ENCODE data around the gene PLG.
"Not testable (repeated sequence)": the region's sequence is repeated elsewhere in the genome, so short reads cannot be mapped to it uniquely, and the experiment has no call there.

Gene PLG

GRCh38 chr6:160690458-160690857 is 11.6 kb upstream of the PLG start:
- Mint-ChIP-seq H3K27ac (no peak overlapping the region), H3K36me3 (no peaks in the 10 kb centered on the region), H3K9me3 (ENCODE audit: low read depth) (no peaks in the 10 kb centered on the region), H3K4me1 (ENCODE audit: low read depth) (no peaks in the 10 kb centered on the region), H3K27me3 (peaks cover 7% of the 10 kb centered on the region), H3K4me3 (no peak overlapping the region)

- Mint-ChIP-seq H3K4me3 (no peak overlapping the region), H3K9me3 (ENCODE audit: low read depth) (no peaks in the 10 kb centered on the region), H3K27ac (no peak overlapping the region), H3K36me3 (no peaks in the 10 kb centered on the region), H3K27me3 (peaks cover 8% of the 10 kb centered on the region), H3K4me1 (ENCODE audit: low read depth) (no peaks in the 10 kb centered on the region)
Measured at GRCh38 chr6:160691617-160692016, 10.4 kb upstream of the PLG start.

DNA sequence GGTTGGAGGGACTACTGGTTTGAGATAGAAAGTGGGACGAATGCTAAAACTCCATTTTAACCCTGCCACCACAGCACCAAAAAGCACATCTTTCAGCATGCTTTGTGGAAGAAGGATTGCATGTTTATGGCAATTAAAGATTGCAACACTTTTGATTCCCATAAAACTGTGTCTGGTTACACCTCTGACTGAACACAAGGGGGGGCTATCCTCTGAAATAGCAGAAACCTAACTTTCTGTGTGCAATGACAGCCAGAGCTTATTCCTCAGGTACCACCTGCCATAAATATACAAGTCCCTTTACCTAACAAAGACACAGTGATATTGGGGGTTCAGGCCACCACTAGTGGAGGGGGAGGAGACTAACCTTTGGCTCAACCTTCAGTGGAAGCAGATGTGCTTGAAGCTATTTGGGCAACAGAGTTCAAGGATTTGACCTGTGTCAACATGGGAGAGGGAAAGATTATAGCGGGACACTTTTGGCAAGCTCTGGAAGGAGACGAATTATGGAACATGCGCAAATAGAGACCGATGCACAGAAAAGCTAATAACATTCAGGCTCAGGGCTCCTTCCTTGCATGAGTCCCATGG is 9.6 kb upstream of the PLG start:
- no peak overlapping the region for H3K27ac Mint-ChIP-seq
- no peak overlapping the region for H3K4me3 Mint-ChIP-seq
- no peaks in the 10 kb centered on the region for H3K36me3 Mint-ChIP-seq

DNA sequence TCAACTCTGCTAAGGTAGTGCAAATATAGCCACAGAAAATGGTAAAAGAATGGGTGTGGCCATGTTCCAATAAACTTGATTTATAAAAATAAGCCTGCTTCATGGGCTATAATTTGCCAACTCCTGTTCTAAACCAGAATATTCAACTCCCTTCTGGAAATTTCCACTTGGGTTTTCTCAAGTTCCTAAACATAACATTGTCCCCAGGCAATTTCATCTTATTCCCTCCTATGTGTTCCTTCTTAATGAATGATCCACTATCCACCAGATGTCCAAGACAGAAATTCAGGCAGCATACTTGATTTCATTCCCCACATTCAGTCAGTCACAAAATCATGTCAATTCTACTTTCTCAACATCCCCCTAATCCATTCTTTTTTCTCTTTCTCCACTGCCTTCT is 7.0 kb upstream of the PLG start:
- H3K4me1 Mint-ChIP-seq (ENCODE audit: low read depth); H3K27me3 Mint-ChIP-seq; H3K4me3 Mint-ChIP-seq; H3K36me3 Mint-ChIP-seq; H3K9me3 Mint-ChIP-seq (ENCODE audit: low read depth); H3K27ac Mint-ChIP-seq: not testable (repeated sequence)

More for the DNA sequence above, 9.6 kb upstream of the PLG start:
- Mint-ChIP-seq H3K9me3 (ENCODE audit: low read depth) (no peaks in the 10 kb centered on the region), H3K4me1 (ENCODE audit: low read depth) (no peaks in the 10 kb centered on the region), H3K27me3 (peaks cover 4% of the 10 kb centered on the region)

DNA sequence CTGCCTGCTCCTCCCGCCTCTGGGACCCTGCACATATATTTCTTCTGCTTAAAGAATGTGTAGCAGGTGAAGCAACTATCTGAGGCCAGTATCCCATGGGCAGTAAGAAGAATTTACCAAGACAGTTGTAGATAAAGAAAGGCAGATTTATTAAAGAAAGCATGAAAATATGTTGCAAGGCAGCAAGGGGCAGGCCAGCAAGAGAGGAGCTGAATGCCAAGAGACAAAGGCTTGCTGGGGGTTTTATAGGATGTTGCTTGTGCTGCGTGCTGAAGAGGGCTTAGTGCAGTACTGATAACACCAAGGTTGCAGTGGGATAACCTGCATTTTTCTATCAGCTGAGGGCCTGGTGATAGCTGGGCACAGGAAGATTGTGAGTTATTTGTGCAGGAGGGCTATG is 6.4 kb upstream of the PLG start:
- H3K36me3 Mint-ChIP-seq, H3K4me3 Mint-ChIP-seq: not testable (repeated sequence)

GRCh38 chr6:160696884-160697283 is 5.2 kb upstream of the PLG start:
- H3K27ac Mint-ChIP-seq; H3K9me3 Mint-ChIP-seq (ENCODE audit: low read depth); H3K4me1 Mint-ChIP-seq (ENCODE audit: low read depth): not testable (repeated sequence)

More for the DNA sequence above, 6.4 kb upstream of the PLG start:
- not testable (repeated sequence) for H3K27ac Mint-ChIP-seq; H3K4me1 Mint-ChIP-seq (ENCODE audit: low read depth); H3K27me3 Mint-ChIP-seq; H3K9me3 Mint-ChIP-seq (ENCODE audit: low read depth)

GRCh38 chr6:160697826-160698225 is 4.2 kb upstream of the PLG start:
- no peaks in the 10 kb centered on the region for H3K9me3 Mint-ChIP-seq (ENCODE audit: low read depth)
- H3K27me3 Mint-ChIP-seq, result peaks cover 3% of the 10 kb centered on the region
- H3K36me3 Mint-ChIP-seq, result no peaks in the 10 kb centered on the region

More at GRCh38 chr6:160696884-160697283, 5.2 kb upstream of the PLG start:
- not testable (repeated sequence) for H3K36me3 Mint-ChIP-seq, H3K4me3 Mint-ChIP-seq, H3K27me3 Mint-ChIP-seq

DNA sequence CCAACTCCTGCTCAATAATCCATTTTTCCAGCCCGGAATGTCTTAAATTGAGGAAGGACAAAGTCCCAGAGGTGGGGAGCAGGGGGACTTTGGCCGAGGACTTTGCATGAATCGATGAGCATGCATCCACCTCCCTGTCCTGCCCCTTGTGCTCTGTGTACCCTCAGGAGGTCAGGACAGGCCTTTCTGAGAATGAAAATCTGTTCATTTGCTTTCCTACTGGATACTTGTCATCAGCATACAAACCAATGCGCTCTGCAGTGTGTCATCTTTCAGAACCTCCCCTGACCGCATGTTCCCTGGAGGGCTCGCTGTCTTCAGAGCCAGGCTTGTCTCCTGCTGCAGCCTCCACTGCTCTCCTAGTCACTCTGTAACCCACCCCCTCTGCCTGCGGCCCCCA is 2.6 kb downstream of the PLG start:
- not testable (repeated sequence) for H3K4me1 Mint-ChIP-seq (ENCODE audit: low read depth); H3K27me3 Mint-ChIP-seq; H3K36me3 Mint-ChIP-seq; H3K27ac Mint-ChIP-seq; H3K9me3 Mint-ChIP-seq (ENCODE audit: low read depth); H3K4me3 Mint-ChIP-seq

More at GRCh38 chr6:160697826-160698225, 4.2 kb upstream of the PLG start:
- H3K27ac Mint-ChIP-seq, result no peak overlapping the region
- H3K4me3 Mint-ChIP-seq, result no peak overlapping the region
- no peaks in the 10 kb centered on the region for H3K4me1 Mint-ChIP-seq (ENCODE audit: low read depth)

DNA sequence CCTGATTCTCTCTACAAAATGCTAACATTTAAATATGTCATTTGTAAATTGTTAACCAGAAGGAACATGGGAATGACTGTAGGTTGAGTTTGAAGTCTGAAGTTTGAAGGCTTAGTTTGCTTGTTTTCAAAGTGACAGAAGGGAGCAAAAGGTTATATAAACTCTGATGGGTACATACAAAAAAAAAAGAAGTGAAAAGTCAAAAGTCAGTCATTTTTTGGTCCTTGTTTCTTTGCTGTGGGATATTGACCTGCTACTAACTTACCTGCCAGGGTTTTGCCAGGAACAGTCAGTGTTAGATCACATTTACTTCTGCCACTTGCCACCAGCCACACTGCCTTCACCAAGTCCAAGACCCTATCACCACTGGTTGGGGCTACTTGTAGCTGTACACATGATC is 6.9 kb downstream of the PLG start:
- not testable (repeated sequence) for H3K4me1 Mint-ChIP-seq (ENCODE audit: low read depth); H3K27ac Mint-ChIP-seq; H3K36me3 Mint-ChIP-seq; H3K27me3 Mint-ChIP-seq; H3K4me3 Mint-ChIP-seq; H3K9me3 Mint-ChIP-seq (ENCODE audit: low read depth)

- Mint-ChIP-seq H3K27ac (no peak overlapping the region), H3K9me3 (ENCODE audit: low read depth) (no peaks in the 10 kb centered on the region), H3K4me3 (no peak overlapping the region), H3K27me3 (peaks cover 5% of the 10 kb centered on the region), H3K36me3 (no peaks in the 10 kb centered on the region), H3K4me1 (ENCODE audit: low read depth) (no peaks in the 10 kb centered on the region)
Measured at GRCh38 chr6:160714731-160715316, 12.8 kb downstream of the PLG start.

- Mint-ChIP-seq H3K36me3 (no peaks in the 10 kb centered on the region), H3K9me3 (ENCODE audit: low read depth) (no peaks in the 10 kb centered on the region), H3K4me3 (no peak overlapping the region), H3K4me1 (ENCODE audit: low read depth) (no peaks in the 10 kb centered on the region), H3K27me3 (peaks cover 7% of the 10 kb centered on the region), H3K27ac (no peak overlapping the region)
Measured at GRCh38 chr6:160730911-160731310, 28.9 kb downstream of the PLG start.

GRCh38 chr6:160733050-160733646 is 31.1 kb downstream of the PLG start:
- peaks cover 7% of the 10 kb centered on the region for H3K27me3 Mint-ChIP-seq
- H3K9me3 Mint-ChIP-seq (ENCODE audit: low read depth), result no peaks in the 10 kb centered on the region
- no peak overlapping the region for H3K27ac Mint-ChIP-seq
- H3K36me3 Mint-ChIP-seq, result no peaks in the 10 kb centered on the region
- H3K4me3 Mint-ChIP-seq, result no peak overlapping the region
- H3K4me1 Mint-ChIP-seq (ENCODE audit: low read depth), result no peaks in the 10 kb centered on the region

GRCh38 chr6:160734627-160735026 is 32.6 kb downstream of the PLG start:
- Mint-ChIP-seq H3K27me3 (peaks cover 5% of the 10 kb centered on the region), H3K9me3 (ENCODE audit: low read depth) (no peaks in the 10 kb centered on the region)

GRCh38 chr6:160735523-160735922 is 33.5 kb downstream of the PLG start:
- no peaks in the 10 kb centered on the region for H3K9me3 Mint-ChIP-seq (ENCODE audit: low read depth)
- no peaks in the 10 kb centered on the region for H3K36me3 Mint-ChIP-seq
- no peak overlapping the region for H3K4me3 Mint-ChIP-seq
- H3K27me3 Mint-ChIP-seq, result peaks cover 5% of the 10 kb centered on the region
- no peaks in the 10 kb centered on the region for H3K4me1 Mint-ChIP-seq (ENCODE audit: low read depth)
- H3K27ac Mint-ChIP-seq, result no peak overlapping the region

More at GRCh38 chr6:160734627-160735026, 32.6 kb downstream of the PLG start:
- Mint-ChIP-seq H3K27ac (no peak overlapping the region), H3K4me3 (no peak overlapping the region), H3K4me1 (ENCODE audit: low read depth) (no peaks in the 10 kb centered on the region), H3K36me3 (no peaks in the 10 kb centered on the region)

DNA sequence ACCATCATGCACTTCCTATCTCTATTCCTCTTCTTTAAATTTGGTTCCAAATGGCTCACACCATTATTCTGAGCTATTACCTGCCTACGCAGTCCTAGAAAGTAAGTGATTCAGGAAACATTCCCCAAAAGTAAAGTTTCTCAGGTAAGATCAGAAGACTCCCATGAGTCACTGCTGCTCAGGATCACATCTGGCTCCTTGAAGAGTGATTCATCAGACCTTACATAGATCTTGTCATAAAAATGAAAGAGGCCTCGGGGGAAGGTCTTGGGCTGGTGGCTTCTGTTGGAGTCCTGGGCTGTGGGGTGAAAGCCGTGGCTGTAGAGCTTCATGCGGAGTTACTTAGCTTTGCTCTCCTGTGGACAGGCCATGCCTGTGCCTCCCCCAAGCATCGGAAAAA is 35.9 kb downstream of the PLG start:
- Mint-ChIP-seq H3K27me3 (peaks cover 5% of the 10 kb centered on the region), H3K36me3 (no peaks in the 10 kb centered on the region), H3K4me1 (ENCODE audit: low read depth) (no peaks in the 10 kb centered on the region), H3K4me3 (no peak overlapping the region), H3K27ac (no peak overlapping the region), H3K9me3 (ENCODE audit: low read depth) (no peaks in the 10 kb centered on the region)

DNA sequence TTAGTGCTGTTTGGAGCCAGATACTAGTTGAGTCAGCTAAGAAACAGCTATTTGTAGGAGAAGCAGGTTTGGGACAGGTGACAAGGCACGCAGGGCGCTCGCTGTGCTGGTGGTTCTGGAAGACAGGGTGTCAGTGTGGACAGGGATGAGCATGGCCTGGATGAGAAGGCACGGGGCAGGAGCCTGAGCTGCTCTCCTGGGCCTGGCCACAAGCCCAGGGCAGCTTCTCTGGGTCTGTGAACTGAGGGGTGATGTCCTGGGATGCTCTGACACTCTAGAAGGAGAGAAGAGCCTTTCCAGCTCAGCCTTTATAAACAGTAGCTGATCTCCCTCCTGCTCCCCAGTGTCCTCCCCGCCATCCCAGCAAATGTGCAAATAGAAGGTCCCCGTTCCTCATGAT is 37.9 kb downstream of the PLG start:
- no peaks in the 10 kb centered on the region for H3K9me3 Mint-ChIP-seq (ENCODE audit: low read depth)
- peak overlapping the region; percentile 36 for H3K27ac Mint-ChIP-seq
- no peak overlapping the region for H3K4me3 Mint-ChIP-seq
- no peaks in the 10 kb centered on the region for H3K36me3 Mint-ChIP-seq
- peaks cover 5% of the 10 kb centered on the region for H3K27me3 Mint-ChIP-seq
- no peaks in the 10 kb centered on the region for H3K4me1 Mint-ChIP-seq (ENCODE audit: low read depth)

Measured in activated naive CD8-positive, alpha-beta T cell (primary cell).